Measurements from ENCODE around the gene CLDN14.
A peak's percentile ranks its signal among the peaks of the same experiment; 100 is the strongest.

The CLDN14 gene

DNA sequence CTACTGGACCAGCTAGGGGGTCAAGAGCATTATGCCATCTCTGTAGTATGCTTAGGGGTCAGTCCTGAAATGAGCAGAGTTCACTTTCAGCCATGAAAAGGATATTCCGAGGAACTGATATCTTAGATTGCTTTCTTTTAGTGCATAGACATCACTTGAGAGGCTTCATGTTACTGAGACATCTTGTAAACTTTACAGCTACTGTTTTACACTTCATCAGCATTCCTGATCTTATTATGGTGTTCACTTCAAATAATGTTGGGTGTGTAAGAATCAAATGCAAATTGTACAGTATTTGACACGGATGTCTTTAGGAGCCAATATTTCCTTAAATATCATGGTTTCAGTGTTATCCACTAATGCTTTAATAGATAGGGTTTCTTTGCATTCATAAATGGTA lies 22.4 kb upstream of the CLDN14 start:
- in situ Hi-C loops (cut with HindIII; ENCODE audit: low sequenced_read_pairs): no loop called here
- DNase-seq (ENCODE audit: low read depth, low spot score): no peak
- H3K4me3 ChIP-seq (ENCODE audit: low read depth, low read length): no peak overlapping the region
- TF ChIP-seq, protein P1, sequence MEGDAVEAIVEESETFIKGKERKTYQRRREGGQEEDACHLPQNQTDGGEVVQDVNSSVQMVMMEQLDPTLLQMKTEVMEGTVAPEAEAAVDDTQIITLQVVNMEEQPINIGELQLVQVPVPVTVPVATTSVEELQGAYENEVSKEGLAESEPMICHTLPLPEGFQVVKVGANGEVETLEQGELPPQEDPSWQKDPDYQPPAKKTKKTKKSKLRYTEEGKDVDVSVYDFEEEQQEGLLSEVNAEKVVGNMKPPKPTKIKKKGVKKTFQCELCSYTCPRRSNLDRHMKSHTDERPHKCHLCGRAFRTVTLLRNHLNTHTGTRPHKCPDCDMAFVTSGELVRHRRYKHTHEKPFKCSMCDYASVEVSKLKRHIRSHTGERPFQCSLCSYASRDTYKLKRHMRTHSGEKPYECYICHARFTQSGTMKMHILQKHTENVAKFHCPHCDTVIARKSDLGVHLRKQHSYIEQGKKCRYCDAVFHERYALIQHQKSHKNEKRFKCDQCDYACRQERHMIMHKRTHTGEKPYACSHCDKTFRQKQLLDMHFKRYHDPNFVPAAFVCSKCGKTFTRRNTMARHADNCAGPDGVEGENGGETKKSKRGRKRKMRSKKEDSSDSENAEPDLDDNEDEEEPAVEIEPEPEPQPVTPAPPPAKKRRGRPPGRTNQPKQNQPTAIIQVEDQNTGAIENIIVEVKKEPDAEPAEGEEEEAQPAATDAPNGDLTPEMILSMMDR (IDR thresholded peaks at IDR 0.05; ENCODE audit: low read depth, low read length): no peak

DNA sequence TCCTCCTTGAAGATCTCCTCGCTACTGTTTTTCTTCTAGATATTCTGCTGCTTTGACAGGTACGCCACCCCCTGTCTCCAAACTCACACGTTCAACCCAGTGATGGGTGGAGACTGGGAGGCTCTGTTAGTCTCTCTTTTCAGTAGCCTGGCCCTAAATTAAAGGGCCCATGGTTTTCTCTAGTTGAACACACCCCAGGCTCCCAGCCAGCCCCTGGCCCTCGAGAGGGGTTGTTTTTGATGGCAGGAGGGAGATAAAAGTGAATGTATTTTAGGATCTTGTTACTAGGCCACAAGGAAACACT lies 21.6 kb upstream of the CLDN14 start:
- in situ Hi-C loops (cut with HindIII; ENCODE audit: low sequenced_read_pairs): no loop called here
- TF ChIP-seq, protein P1 (IDR thresholded peaks at IDR 0.05; ENCODE audit: low read depth, low read length): no peak
- no peak for DNase-seq (ENCODE audit: low read depth, low spot score)
- H3K4me3 ChIP-seq (ENCODE audit: low read depth, low read length): no peak overlapping the region

DNA sequence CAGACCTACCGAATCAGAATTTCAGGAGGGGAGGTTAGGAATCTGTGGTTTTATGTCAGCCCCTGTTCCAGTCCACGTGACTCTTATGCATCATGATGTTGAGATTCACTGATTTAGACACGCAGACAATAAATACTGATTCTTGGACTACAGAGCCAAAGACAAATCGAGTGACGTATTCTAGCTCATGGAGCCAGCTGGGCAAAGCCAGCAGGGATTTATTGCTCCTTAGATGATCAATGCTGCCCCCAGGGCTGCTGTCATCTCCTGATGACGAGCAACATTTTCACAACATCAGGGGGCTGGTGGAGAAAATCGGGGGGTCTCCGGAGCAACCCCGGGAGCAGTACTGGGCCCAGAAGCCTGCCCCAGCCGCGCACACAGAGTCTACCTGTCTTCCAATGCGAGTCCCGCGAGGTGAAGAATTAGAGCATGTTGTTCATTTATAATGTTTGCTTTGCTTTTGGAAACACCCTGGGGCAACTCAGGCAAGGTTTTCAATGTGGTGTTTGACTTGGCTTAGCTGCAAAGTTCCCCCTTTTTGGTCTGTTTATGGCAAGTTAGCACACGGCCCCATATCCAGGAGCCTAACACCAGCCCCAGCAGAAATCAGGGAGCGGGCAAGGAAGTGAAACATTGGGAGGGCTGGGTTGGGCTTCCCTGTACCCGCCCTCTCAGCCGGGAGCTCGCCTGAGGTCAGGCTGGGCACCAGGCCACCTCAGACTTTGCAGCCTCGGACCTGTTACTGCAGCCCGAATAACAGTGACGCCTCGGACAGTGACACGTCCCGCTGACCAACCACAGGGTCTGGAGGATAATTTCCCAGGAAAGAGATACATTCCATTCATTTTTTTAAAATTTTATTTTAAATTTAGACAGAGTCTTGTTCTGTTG lies 19.9 kb upstream of the CLDN14 start:
- TF ChIP-seq, protein P1 (IDR thresholded peaks at IDR 0.05; ENCODE audit: low read depth, low read length): no peak
- in situ Hi-C loops (cut with HindIII; ENCODE audit: low sequenced_read_pairs): no loop called here
- peak; percentile 16 for DNase-seq (ENCODE audit: low read depth, low spot score)
- H3K4me3 ChIP-seq (ENCODE audit: low read depth, low read length): no peak overlapping the region

DNA sequence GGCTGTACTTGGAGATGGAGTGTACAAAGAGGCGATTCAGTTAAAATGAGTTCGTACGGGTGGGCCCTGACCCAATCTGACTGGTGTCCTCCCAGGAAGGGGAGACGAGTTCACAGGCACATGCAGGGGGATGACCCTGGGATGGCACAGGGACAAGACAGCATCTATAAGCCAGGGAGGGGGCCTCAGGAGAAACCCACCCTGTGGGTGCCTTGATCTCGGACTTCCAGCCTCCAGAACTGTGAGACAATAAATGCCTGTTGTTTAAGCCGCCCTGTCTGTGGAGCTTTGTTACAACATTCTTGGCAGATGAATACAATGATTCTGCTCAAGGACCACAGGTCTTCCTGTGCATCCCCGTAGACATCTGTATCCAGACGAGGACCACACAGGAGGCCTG lies 14.6 kb upstream of the CLDN14 start:
- TF ChIP-seq, protein P1 (IDR thresholded peaks at IDR 0.05; ENCODE audit: low read depth, low read length): no peak
- DNase-seq (ENCODE audit: low read depth, low spot score): no peak
- no peak overlapping the region for H3K4me3 ChIP-seq (ENCODE audit: low read depth, low read length)
- in situ Hi-C loops (cut with HindIII; ENCODE audit: low sequenced_read_pairs): no loop called here

DNA sequence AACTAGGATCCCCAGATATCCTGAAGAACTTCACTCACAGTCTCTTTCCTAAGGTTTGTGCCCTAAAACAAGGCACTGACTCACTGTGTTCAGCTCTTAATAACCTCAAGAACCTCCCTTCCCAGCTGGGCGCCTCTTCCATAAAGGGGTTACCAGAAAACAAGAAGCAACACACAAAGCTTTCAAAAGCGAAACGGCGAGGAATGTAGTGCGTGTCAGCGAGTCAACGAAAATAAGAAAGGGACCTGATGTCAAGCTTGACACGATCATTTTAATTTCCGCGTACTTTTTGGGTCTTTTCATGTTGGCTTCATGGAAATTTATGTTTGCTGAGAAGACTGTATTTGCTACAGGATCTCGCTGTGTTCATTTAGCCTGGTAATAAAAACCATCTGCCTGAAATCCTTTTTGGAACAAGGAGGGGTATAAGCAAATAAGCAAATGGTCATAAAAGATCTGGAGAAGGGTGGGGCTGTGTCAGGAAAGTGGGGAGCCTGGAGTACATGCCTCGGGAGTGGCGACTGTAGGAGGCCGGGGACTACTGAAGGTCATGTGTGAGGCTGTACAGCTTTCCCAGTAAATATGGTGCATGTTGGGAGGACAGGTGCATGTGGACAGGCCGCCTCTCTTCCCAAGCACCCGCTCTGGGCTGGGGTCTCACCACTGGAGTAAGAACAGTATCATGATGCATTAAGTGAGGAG lies 11.4 kb upstream of the CLDN14 start:
- in situ Hi-C loops (cut with HindIII; ENCODE audit: low sequenced_read_pairs): no loop called here
- TF ChIP-seq, protein P1 (IDR thresholded peaks at IDR 0.05; ENCODE audit: low read depth, low read length): no peak
- DNase-seq (ENCODE audit: low read depth, low spot score): peak; percentile 86

DNA sequence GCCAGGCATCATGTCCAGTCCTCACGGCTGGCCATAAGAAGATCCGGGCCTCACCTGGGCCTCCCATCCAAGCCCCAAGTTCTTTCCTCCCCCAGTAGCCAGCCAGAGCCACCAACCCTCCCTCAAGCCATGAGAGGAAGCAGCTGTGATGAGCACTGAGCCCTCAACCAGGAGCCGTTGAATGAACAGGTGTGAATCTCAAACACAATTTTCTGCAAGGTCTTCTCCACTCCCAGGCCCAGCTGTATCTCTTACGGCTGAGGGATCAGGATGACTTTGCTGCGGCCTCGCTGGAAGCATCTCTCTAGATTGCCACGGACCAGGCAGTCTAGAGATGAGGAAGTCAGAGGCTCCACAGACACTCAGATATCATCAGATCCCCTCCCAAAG lies 9.8 kb upstream of the CLDN14 start:
- H3K4me3 ChIP-seq (ENCODE audit: low read depth, low read length): no peak overlapping the region
- TF ChIP-seq, protein P1 (IDR thresholded peaks at IDR 0.05; ENCODE audit: low read depth, low read length): no peak
- in situ Hi-C loops (cut with HindIII; ENCODE audit: low sequenced_read_pairs): no loop called here

More for the DNA sequence above, 11.4 kb upstream of the CLDN14 start:
- H3K4me3 ChIP-seq (ENCODE audit: low read depth, low read length): no peak overlapping the region

More for the DNA sequence above, 9.8 kb upstream of the CLDN14 start:
- no peak for DNase-seq (ENCODE audit: low read depth, low spot score)
